NCI-H446 treated with DMSO at 0.1 percent for 48 hours (cell line): ENCODE results near the gene ZNF837.
"Not testable (repeated sequence)": the region's sequence is repeated elsewhere in the genome, so short reads cannot be mapped to it uniquely, and the experiment has no call there.

Experiments
- DNase-seq: peaks from one replicate; lab custom pipeline; 2025; lab: John Stamatoyannopoulos, UW

Gene ZNF837

DNA sequence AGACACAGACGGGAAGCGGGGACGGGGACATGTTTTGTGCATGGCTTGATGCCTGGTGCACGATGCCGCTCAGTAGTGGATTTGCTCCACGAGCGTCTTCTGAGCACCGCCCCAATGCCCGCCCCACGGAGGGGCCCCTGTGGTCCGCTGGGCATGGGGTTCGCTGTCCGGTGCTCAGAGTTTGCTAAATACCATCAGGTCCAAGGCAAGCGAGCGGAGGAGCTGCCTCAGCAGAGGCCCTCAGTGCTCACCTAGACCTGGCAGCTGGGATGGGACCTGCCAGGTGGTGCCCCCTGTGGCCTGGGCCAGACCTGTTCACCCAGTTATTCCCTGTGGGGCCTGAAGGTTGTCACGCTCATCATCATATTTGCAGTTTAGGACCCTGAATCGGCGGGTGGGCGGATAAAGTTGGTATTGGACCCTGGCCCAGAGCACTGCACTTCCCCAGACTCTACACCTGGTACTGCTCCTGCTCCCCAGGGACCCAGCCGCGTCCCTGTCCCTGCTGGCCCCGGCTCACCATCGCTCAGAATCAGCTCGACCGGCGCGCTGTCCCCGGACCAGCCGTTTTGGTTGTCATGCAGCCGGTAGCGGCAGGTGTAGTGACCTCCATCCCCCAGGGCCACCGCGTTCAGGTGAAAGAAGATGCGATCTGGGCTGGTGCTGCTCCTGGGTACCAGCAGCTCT is 29.8 kb downstream of the ZNF837 start:
- DNase-seq: no peak

DNA sequence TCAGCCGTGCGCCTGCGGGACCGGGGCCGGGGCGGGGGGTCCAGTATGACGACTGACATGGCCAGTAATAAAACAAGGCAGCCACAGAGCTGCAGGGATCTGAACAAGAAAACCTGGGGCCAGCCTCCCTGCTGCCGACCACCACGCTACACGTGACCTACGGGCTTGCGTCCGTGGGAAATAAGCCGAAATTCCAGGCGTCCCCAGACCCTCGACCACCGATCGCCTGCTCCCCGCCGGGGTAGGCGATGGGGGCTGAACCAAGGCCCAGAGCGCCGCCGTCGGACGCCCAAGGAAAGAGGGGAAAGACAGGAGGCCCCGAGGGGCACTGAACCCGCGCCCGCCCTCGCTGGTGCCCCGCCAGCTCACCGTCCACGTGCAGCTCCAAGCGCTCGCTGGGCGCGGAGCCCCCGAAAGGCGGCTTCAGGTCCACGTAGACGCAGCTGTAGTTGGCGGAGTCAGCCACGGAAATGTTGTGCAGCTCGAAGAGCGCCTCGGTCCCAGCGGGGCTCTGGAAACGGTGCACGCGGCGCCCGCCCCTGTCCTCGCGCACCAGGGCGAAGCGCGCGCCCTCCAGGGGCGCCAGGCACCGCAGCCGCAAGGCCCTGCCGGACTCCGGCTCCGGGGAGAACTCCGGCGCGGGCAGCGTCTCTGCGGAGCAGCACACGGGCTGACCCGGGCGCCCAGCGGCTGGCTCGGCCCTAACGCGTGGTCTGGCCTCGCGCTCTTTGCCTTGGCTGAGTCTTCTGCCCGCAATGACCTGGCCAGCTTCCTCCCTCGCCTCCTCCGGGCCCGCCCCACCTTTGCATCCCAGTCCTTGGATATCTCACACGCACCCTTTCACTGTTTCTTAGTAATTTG is 30.6 kb downstream of the ZNF837 start:
- DNase-seq: no peak

DNA sequence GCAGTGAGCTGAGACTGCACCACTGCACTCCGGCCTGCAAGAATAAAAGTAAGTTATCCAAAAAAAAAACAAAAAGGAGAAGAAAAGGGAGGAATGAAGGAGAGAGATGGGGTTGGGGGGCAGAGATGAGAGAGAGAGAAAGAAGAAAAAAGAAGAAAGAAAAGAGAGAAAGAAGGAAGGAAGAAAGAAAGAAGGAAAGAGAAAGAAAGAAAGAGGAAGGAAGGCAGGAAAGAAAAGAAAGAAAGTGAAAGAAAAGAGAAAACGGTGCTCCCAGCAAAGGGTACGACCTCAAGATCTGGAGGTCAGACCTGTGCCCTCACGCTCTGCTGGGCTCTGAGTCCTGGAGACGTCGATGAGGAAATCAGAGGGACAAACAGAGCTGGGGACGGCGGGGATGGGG is 31.2 kb downstream of the ZNF837 start:
- no peak for DNase-seq

DNA sequence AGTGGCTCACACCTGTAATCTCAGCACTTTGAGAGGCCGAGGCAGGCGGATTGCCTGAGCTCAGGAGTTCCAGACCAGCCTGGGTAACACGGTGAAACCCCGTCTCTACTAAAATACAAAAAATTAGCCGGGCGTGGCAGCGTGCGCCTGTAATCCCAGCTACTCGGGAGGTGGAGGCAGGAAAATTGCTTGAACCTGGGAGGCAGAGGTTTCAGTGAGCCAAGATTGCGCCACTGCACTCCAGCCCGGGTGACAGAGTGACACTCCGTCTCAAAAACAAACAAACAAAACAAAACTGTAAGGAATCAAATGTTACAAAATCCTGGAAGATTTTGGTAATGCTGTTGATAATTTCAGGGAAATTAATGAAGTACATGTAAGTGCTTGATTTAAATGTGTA is 32.8 kb downstream of the ZNF837 start:
- not testable (repeated sequence) for DNase-seq

DNA sequence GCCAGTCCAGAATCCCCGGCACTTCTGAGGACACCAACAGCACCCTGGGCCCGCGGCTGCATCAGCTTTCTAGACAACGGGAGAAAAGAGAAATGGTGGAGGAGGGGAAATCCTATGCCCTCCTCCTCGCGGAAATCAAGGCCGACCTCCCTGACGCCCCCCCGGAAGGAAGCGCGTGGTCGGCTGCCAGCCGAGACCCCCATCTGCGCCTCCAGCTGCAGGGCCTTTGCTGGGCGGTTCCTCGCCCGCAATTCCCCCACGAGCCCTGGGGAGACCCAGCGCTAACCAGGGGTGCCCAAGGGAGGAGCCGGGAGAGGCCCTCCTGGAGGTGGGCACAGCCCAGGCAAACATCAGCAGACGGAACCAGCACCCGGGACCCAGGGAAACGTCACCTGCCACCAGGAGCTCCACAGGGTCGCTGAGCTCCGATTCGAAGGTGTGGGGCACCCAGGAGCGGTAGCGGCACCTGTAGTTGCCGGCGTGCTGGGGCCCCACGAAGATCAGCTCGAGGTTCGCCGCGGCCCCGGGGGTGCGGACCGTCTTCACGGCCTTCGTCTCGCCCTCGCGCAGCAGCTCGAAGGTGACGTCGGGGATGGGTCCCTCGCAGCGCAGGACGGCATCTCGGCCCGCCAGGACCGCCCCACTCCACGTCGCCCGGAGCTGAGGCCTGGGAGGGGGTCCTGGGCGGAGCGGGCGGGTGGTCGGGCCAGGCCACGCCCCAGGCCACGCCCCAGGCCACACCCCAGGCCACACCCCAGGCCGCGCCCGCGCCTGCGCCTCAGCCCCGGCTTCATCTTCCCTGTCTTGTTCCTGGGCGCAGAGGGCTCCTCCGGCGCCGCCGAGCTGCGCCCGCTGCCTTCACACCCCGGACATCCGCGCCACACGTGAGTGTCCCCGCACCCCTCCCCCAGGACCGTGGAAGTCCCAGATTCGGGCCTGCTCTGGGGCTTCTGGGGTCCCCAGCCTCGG is 33.6 kb downstream of the ZNF837 start:
- peak; percentile 68 for DNase-seq

DNA sequence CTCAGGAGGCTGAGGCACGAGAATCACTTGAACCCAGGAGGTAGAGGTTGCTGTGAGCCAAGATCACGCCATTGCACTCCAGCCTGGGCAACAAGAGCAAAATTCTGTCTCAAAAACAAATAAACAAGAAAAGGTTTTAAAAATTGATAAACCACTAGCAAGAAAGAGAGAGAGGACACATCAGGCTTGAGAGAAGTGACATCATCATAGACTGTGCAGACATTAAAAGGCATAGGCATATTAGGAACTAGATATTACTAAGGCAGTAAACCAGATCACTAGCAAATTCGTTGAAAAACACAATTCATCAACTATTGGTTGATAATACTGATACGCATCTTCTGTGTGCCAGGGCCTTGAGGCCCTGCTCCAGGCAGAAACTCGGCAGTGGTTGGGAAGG is 35.3 kb downstream of the ZNF837 start:
- no peak for DNase-seq

- no peak for DNase-seq
Observed at GRCh38 chr19:58338825-58339558, 41.8 kb downstream of the ZNF837 start.

GRCh38 chr19:58338336-58338735 is 42.5 kb downstream of the ZNF837 start:
- DNase-seq: no peak

DNA sequence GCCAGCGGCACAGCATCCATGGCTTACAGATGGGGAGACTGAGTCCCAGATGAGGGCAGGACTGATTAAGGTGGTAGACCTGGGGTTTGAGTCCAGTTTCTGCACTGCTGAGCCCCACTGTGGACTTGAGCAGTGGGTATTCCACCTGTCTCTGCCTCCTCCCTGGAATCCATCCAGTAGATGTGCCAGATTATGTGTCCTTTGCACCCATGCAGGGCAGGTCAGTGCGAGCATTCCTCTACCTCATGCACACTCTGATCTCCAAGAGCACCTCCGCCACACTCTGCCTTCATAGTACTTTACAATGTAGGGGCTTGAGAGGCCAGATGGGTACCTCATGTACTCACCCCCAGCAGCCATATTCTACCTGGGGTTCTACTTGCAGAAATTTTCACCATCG is 44.0 kb downstream of the ZNF837 start:
- no peak for DNase-seq

- no peak for DNase-seq
Observed at GRCh38 chr19:58336216-58336615, 44.6 kb downstream of the ZNF837 start.

- DNase-seq: no peak
Observed at GRCh38 chr19:58335630-58336029, 45.2 kb downstream of the ZNF837 start.

GRCh38 chr19:58334691-58335249 is 46.1 kb downstream of the ZNF837 start:
- no peak for DNase-seq

DNA sequence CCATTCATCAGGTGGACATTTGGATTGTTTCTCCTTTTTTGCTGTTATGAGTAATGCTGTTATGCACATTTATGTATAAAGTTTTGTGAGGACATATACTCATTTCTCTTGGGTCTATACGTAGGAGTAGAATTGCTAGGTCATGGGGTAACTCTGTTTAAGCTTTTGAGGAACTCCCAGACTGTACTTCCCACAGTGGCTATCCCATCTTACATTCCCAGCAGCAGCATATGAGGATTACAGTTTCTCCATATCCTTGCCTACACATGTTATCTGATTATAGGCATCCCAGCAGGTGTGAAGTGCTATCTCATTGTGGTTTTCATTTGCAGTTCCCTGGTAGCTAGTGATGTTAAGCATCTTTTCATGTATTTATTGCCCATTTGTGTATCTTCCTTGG is 48.1 kb downstream of the ZNF837 start:
- DNase-seq: no peak

- no peak for DNase-seq
Observed at GRCh38 chr19:58330458-58330857, 50.4 kb downstream of the ZNF837 start.

DNA sequence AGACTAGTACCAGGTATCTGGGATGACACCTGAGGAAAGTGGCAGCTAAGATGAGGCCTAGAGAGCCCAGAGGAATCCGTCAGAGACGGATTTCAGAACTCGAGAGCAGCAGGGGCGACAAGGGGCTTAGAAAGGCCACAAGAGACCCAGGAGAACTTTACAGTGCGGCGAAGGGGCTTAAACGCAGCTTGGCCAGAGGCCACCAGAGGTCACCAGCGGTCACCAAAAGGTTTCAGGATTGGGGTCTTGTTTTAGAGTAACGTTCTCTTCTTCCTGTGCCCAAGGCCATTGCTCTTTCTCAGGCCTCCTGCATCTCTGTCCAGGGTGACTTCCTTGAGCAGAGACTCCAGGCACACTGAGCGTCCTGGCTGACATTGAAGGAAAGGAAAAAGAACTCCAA is 51.8 kb downstream of the ZNF837 start:
- DNase-seq: no peak

- peak; percentile 91 for DNase-seq
Observed at GRCh38 chr19:58326914-58327726, 53.7 kb downstream of the ZNF837 start, which contains the start of gene ZSCAN22. Gene ZSCAN22 (plus strand): TSS chr19:58326994. CDS start chr19:58334803, 7,809 bp downstream.

- no peak for DNase-seq
Observed at GRCh38 chr19:58326501-58326913, 54.3 kb downstream of the ZNF837 start.

DNA sequence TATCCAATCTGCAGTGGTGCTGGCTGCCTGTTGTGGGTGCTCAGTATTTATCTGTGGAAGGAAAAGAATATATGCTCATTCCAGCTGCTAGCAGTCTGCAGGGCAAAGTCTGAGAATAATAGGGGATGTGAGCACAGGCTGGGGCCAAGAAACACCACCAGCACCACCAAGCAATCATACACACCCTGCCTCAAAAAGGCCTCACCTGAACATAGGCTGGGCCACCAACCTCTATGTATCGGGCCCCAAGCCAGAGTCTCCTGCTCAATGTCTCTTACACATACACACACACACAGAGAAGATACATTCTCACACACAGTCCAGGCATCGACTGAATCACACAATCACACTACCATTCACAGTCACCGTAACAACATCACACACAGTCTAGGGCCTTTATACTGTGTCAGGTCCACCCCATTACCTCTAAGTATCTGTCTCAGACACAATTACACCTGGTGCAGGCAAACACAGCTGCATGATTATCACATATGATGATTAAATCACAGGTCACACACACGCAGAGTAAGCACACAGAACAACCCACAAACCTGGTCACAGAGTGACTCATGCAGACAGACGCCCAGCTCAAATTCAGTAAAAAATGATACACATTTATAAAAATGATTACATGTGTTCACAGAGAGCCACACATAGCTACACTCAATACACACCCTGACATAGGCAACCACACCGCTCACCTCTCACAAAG is 55.4 kb downstream of the ZNF837 start:
- DNase-seq: no peak

- no peak for DNase-seq
Observed at GRCh38 chr19:58319241-58319640, 61.6 kb downstream of the ZNF837 start.

DNA sequence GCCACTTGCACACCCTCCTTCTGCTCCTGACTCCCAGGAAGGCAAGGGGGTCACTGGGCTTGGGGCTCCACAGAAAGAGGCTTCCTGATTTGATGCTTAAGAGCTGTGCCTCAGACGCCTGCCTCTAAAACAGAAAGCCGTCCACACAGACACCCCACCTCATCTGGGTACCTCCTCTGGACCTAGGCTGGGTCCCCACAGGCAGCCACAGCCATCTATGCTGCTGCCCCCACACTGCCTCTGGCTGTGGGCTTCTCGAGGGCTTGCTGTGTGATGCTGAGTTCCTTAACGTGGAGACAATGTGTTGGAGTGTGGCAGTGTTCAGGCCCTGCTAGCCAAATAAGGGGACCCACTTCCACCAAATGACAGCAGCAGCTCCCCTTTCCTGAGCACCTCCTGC is 62.5 kb downstream of the ZNF837 start:
- DNase-seq: no peak
